Ecto neural progenitor cell (in vitro differentiated cells): ENCODE results near the gene HBA1.
"Not testable (repeated sequence)": the region's sequence is repeated elsewhere in the genome, so short reads cannot be mapped to it uniquely, and the experiment has no call there.

ENCODE experiments used
- DNase-seq: peaks from one replicate; pipeline ENCODE4 v3.0.0-alpha.2; 2018; ENCODE audit warnings: low spot score

Gene HBA1

DNA sequence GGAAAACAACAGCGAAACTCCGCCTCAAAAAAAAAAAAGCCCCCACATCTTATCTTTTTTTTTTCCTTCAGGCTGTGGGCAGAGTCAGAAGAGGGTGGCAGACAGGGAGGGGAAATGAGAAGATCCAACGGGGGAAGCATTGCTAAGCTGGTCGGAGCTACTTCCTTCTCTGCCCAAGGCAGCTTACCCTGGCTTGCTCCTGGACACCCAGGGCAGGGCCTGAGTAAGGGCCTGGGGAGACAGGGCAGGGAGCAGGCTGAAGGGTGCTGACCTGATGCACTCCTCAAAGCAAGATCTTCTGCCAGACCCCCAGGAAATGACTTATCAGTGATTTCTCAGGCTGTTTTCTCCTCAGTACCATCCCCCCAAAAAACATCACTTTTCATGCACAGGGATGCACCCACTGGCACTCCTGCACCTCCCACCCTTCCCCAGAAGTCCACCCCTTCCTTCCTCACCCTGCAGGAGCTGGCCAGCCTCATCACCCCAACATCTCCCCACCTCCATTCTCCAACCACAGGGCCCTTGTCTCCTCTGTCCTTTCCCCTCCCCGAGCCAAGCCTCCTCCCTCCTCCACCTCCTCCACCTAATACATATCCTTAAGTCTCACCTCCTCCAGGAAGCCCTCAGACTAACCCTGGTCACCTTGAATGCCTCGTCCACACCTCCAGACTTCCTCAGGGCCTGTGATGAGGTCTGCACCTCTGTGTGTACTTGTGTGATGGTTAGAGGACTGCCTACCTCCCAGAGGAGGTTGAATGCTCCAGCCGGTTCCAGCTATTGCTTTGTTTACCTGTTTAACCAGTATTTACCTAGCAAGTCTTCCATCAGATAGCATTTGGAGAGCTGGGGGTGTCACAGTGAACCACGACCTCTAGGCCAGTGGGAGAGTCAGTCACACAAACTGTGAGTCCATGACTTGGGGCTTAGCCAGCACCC lies 1.2 kb upstream of the HBA1 start:
- DNase-seq, result no peak

DNA sequence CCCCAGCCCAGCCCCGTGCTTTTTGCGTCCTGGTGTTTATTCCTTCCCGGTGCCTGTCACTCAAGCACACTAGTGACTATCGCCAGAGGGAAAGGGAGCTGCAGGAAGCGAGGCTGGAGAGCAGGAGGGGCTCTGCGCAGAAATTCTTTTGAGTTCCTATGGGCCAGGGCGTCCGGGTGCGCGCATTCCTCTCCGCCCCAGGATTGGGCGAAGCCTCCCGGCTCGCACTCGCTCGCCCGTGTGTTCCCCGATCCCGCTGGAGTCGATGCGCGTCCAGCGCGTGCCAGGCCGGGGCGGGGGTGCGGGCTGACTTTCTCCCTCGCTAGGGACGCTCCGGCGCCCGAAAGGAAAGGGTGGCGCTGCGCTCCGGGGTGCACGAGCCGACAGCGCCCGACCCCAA lies 474 bp upstream of the HBA1 start:
- DNase-seq, result not testable (repeated sequence)

DNA sequence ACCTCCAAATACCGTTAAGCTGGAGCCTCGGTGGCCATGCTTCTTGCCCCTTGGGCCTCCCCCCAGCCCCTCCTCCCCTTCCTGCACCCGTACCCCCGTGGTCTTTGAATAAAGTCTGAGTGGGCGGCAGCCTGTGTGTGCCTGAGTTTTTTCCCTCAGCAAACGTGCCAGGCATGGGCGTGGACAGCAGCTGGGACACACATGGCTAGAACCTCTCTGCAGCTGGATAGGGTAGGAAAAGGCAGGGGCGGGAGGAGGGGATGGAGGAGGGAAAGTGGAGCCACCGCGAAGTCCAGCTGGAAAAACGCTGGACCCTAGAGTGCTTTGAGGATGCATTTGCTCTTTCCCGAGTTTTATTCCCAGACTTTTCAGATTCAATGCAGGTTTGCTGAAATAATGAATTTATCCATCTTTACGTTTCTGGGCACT lies 928 bp downstream of the HBA1 start:
- no peak for DNase-seq

DNA sequence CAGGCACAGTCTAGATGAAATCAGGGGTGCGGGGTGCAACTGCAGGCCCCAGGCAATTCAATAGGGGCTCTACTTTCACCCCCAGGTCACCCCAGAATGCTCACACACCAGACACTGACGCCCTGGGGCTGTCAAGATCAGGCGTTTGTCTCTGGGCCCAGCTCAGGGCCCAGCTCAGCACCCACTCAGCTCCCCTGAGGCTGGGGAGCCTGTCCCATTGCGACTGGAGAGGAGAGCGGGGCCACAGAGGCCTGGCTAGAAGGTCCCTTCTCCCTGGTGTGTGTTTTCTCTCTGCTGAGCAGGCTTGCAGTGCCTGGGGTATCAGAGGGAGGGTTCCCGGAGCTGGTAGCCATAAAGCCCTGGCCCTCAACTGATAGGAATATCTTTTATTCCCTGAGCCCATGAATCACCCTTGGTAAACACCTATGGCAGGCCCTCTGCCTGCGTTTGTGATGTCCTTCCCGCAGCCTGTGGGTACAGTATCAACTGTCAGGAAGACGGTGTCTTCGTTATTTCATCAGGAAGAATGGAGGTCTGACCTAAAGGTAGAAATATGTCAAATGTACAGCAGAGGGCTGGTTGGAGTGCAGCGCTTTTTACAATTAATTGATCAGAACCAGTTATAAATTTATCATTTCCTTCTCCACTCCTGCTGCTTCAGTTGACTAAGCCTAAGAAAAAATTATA lies 1.6 kb downstream of the HBA1 start:
- no peak for DNase-seq

DNA sequence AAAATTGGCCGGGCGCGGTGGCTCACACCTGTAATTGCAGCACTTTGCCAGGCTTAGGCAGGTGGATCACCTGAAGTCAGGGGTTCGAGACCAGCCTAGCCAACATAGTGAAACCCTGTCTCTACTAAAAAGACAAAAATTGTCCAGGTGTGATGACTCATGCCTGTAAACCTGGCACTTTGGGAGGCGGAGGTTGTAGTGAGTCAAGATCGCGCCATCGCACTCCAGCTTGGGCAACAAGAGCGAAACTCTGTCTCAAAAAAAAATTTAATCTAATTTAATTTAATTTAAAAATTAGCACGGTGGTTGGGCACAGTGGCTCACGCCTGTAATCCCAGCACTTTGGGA lies 2.2 kb downstream of the HBA1 start:
- DNase-seq, result no peak

DNA sequence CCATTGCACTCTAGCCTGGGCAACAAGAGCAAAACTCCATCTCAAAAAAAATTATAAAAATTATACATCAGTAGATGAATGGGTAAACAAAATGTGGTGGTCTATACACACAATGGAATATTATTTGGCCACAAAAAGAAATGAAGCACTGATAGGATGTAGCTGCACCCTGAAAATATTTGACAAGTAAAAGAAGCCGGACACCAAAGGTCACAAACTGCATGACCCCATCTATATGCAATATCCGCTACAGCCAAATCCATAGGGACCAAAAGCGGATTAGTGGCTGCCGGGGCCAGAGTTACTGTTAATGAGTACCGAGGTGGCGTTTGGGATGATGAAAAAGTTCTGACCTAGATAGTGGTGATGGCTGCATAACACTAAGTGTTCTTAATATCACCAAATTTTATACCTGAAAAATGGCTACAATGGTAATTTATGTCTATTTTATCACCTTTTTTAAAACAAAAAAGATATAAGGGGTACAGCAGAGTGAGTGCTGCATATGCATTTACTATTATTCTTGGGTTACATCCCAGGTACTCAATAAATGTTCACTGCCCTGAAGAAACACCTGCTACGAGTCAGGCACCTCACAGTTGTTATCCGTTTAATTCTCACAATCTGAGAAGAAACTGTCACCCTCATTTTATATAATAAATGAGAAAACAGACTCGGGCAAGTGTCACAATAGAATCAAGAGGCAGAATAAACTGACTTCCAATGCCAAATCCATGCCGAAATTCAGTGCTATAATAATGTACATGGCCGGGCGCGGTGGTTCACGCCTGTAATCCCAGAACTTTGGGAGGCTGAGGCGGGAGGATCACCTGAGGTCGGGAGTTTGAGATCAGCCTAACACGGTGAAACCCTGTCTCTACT lies 3.0 kb downstream of the HBA1 start:
- DNase-seq, result no peak

DNA sequence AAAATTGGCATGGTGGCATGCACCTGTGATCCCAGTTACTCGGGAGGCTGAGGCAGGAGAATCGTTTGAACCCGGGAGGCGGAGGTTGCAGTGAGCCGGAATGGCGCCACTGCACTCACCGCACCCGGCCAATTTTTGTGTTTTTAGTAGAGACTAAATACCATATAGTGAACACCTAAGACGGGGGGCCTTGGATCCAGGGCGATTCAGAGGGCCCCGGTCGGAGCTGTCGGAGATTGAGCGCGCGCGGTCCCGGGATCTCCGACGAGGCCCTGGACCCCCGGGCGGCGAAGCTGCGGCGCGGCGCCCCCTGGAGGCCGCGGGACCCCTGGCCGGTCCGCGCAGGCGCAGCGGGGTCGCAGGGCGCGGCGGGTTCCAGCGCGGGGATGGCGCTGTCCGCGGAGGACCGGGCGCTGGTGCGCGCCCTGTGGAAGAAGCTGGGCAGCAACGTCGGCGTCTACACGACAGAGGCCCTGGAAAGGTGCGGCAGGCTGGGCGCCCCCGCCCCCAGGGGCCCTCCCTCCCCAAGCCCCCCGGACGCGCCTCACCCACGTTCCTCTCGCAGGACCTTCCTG lies 3.7 kb downstream of the HBA1 start, which contains the start of gene HBQ1:
Gene HBQ1 (plus strand): TSS at position 359 of the 575 bp plus-strand sequence. CDS start 28 bp downstream, at position 387.
- peak; percentile 80 for DNase-seq

DNA sequence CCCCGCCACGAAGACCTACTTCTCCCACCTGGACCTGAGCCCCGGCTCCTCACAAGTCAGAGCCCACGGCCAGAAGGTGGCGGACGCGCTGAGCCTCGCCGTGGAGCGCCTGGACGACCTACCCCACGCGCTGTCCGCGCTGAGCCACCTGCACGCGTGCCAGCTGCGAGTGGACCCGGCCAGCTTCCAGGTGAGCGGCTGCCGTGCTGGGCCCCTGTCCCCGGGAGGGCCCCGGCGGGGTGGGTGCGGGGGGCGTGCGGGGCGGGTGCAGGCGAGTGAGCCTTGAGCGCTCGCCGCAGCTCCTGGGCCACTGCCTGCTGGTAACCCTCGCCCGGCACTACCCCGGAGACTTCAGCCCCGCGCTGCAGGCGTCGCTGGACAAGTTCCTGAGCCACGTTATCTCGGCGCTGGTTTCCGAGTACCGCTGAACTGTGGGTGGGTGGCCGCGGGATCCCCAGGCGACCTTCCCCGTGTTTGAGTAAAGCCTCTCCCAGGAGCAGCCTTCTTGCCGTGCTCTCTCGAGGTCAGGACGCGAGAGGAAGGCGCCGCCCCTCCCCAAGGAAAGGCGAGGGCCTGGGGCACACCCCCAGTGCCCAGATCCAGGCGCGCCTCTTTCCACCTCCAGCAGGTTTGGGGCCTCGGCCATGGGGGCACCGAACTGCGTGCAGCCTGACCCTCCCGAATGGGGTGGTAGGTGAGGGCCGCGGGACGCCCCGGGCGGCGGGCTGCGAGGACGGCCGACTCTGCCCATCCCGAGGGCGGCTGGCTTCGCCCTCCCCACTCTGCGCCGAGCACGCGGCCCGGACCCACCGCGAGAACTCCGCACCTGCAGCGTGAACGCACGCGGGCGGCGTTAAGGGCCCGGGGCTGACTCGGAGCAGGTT lies 4.4 kb downstream of the HBA1 start:
- peak; percentile 92 for DNase-seq

DNA sequence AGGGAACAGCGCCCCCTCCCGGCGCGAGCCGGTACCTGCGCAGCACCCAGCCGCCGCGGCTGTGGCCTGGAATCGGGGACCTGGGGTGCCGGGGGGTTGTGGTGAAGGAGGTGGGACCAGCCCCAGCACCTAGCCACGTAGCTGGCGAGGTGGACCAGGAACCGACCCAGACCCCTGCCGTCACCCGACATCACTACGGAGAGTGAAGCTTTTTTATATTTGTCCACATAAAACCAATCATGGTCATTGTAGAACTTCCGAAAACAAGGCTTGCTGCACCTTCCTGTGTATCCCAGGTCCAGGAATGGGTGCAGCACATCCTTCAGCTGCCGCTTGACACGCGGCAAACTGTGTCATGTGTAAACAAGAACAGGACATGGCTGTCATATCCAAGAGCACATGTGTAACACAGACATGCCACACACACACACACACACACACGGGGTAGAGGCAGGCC lies 5.1 kb downstream of the HBA1 start:
- no peak for DNase-seq

DNA sequence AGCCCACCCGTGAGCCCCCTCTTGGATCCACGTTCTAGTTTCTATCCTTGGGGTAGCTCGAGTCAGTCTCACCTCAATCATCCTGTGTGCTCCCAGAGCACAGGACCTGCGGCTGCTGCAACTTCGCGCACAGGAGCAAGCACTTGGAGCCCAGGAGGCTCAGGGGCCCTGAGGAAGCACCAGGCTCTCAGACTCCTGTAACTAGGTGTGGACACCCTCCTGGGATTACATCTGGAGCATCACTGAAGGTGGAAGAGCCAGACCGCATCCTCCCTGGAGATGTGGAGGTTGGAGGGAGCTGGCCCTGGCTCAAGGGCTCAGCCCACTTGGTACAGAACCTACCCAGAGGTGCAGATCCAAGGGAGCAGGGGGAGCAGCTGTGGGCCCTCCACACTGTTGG lies 6.5 kb downstream of the HBA1 start:
- no peak for DNase-seq

DNA sequence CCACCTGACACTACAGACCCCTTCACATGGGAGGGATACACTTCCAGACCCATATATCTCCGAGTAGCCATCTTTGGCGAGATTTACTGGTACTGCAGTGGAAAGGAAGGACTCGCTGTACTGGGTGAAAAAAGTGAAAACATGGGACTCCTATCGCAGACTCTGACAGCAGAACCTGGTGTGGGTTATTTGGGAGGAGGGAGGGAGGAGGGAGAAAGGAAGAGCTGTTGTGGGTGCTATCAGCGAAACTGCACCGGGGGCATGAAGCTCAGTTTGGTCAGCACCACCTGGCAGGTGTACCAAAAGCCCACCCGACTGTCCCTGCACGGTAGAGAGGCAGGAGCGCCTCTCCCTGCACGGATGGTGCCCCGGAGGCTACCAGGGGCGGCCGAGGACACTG lies 8.7 kb downstream of the HBA1 start:
- no peak for DNase-seq

DNA sequence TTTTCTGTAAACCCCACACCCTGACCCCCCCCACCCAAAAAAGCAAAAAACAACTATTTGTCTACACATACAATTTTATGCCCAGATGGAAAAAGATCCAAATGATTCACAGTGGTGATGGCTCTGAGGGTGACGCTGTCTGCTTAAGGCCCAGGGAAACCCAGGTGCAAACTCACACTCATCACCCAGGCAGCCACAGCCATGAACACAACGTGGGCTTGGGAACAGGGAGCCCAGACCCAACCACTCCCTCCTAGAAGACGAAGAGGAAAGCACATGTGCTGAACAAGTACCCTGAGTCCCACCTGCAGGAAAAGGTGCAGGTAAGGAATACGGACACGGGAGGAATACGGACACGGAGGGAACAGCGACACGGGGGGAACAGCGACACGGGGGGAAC lies 9.2 kb downstream of the HBA1 start:
- no peak for DNase-seq

DNA sequence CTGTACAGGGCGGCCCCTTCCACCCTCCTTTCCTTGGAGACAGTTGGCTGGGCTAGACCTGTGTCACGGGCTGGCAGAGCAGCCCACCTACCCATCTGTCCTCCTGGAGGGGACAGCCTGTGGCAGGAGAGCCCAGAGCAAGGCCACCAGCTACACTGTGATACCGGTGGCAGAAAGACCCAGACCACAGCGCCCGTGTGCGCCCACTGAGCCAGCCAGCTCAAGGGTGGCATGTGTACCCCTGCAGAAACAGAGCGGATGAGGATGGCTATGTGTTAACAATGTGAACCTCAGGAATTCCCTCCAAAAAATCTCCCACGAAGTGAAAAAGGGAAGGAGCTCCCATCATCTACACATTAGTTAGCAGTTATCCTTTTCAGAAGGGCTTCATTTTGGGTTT lies 10.8 kb downstream of the HBA1 start:
- no peak for DNase-seq

DNA sequence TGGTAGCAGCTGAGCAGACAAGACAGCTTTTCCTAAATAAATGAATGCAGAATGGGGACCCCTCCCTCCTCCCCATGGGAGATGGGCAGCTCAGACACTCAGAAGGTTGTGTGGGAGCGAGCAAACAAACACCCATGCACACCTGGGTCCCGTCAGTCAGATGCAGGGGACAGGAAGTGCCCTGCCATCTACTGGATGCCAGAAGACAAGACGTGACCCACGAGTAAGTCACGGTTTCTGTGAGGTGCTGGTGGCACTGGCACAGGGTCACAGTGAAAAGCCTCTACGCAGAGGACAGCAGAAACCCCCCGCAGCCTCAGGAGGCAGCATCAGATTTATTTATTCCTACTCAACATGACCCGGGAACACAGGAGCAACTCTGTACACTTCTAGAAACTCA lies 12.2 kb downstream of the HBA1 start:
- no peak for DNase-seq

DNA sequence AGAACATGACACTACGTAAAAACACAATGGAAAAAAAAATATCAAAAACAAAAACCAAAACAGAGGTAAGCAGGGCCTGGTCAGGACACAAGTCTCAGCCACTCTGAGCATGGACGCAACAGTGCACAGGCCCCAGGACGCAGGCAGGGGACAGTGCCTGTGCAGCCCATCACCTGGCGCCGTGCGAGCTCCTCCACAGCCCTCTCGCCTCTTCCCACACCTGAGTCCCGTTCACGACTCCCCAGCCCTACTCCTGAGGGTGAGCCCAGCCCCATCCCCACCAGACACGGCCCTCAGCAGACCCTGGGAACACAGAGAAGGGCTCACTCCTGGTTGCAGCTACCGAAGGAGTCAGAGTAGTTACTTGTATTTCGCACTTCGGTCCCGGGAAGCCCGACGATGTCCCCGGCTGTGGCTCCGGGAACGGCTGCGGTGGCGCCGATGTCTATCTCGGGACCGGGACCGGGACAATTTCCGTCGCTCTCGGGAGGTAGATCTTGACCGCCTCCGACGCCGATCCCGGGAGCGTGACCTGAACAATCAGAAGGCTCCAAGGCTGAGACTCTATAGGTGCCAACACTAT lies 13.2 kb downstream of the HBA1 start:
- DNase-seq, result no peak

DNA sequence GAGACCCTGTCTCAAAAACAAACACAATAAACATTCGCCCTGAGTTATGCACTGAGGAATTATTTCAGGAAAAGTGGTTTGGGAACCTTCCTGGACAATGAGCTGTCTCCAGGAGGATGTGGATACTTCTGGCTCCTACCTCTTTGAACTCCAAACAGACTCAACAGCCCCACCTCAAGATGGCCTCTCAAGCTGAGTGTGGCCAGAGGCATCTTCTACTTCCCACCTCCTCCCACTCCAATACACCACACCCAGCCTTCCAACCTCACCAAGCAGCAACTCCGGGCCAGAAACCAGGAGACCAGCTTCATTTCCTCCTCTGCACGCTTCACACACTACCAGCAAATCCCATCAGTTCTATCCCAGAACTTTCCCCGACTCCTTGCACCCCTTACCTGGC lies 15.4 kb downstream of the HBA1 start:
- DNase-seq, result no peak

DNA sequence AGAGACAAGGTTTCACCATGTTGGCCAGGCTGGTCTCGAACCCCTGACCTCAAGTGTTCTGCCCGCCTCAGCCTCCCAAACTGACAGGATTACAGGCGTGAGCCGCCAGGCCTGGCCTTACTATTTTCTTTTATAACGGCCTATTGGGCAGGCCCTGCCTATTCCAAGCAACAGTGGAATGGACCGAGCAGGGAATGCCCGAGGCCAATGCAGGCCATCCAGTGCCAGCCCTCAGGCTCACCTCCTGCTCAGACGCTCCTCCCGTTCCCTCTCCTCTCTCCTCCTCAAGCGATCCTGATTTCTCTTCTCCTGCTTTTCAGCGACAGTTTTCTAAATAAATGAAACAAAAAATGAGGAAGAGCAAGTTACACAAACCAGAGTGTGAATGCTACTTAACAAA lies 16.2 kb downstream of the HBA1 start:
- no peak for DNase-seq

DNA sequence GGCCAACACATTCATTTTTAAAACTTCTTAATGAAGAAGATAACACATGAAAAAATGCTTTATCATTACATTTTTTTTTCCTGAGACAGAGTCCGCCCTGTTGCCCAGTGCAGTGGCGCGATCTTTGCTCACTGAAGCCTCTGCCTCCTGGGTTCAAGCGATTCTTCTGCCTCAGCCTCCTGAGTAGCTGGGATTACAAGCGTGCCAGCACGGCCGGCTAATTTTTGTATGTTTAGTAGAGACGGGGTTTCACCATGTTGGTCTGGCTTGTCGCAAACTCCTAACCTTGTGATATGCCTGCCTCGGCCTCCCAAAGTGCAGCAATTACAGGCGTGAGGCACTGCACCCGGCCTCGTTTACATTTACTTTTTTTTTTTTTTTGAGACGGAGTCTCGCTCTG lies 17.0 kb downstream of the HBA1 start:
- no peak for DNase-seq

DNA sequence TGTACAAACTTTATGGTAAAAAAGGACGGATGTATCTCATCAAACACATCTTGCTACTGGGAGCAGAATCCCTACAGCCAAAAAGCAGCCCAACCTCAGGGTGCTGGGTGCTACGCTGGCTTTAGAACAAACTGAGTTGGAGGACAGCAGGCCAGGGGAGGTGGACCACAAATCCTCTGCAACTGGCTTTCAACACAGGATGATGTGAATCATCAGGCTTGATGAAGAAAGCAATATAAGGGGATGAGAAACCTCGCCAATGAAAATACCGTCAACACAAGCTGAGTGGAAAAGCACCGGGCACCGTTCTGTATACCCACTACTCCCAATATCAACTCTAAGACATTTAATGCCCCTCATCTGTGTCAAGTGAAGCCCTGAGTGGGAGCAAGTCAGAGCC lies 18.0 kb downstream of the HBA1 start:
- DNase-seq, result no peak

DNA sequence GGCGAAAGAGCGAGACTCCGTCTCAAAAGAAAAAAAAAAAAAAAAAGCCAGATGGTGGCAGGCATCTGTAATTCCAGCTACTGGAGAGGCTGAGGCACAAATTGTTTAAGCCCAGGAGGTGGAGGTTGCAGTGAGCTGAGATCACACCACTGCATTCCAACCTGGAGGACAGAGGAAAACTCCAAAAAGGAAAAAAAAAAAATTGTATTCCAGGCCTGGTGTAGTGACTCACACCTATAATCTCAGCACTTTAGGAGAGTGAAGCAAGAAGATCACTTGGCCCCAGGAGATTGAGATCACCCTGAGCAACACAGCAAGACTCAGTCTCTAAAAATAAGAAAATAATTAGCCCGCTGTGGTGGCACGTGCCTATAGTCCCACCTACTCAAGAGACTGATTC lies 23.9 kb downstream of the HBA1 start:
- no peak for DNase-seq

DNA sequence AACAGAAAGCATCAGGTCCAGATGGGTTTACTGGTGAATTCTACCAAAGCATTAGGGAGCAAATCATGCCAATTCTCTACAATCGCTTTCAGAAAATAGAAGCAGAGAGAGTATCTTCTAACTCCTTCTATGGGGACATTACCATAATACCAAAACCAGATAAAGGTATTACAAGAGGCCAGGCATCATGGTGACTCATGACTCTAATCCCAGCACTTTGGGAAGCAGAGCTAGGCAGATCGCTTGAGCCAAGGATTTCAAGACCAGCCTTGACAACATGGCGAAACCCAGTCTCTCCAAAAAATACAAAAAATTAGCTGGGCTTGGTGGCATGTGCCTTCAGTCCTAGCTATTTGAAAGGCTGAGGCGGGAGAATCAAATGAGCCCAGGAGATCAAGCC lies 26.8 kb downstream of the HBA1 start:
- no peak for DNase-seq
